Esophagus squamous epithelium (tissue), 4 donors: Measurements from ENCODE around the gene VWA5B2.

Experiments used
- CTCF ChIP-seq, 6 experiments: fragments of 450-650 bp in 4 of 6; fragments of 200-600 bp in 2 of 6; sonication (generic) in 2 of 6; IDR thresholded peaks; one replicate each; pipeline ENCODE4 v1.5.1; 2016 to 2019; ENCODE audit warnings: antibody characterized with exemption in 6 of 6, mild to moderate bottlenecking in 4 of 6, moderate library complexity in 4 of 6
- POLR2A ChIP-seq, 4 donors: fragments of 450-650 bp; IDR thresholded peaks; one replicate each; pipeline ENCODE4 v1.6.1; 2017; ENCODE audit warnings: antibody characterized with exemption in 4 of 4, mild to moderate bottlenecking in 4 of 4, moderate library complexity in 3 of 4

DNA sequence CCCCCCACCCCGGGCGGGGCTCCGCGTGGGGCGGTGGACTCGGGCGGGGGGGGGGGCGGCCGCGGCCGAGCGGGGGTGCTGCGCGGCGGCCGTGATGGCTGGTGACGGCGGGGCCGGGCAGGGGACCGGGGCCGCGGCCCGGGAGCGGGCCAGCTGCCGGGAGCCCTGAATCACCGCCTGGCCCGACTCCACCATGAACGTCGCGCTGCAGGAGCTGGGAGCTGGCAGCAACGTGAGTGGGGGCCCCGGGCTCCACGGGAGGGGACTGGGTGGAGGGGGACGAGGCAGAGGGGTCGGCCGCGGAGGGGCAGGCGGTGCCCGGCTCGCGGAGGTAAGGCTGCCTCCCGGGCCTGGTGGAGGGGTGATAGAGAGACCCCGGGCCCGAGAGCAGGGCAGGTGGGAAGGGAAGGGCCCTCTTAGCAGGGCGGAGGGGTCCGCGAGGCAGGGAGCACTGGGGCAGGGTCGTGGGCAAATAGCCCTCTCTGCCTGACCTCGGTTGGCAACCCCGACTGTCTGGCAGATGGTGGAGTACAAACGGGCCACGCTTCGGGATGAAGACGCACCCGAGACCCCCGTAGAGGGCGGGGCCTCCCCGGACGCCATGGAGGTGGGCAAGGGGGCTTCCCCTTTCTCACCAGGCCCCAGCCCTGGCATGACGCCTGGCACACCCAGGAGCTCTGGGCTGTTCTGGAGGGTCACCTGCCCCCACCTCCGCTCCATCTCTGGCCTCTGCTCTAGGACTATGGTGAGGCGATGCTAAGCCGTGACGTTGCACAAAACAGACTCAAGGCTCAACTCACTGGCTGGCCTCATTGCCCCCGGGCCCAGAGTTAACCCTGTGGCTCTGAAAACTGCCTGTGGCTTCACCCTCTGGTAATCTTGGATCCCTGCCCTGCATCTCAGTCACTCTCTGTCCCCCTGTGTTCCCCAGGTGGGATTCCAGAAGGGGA, 46.9 kb downstream of the VWA5B2 start, which contains the start of gene ECE2:
- no peak for TF ChIP-seq POLR2A (IDR thresholded peaks at IDR 0.05)
- TF ChIP-seq CTCF (IDR thresholded peaks at IDR 0.05): no peak
